Esophagus squamous epithelium (tissue), 5 donors: ENCODE results near the gene UBE2D2. TPM values are rescaled to one million over a fixed set of nuclear protein-coding genes. Genes with fewer than 3 reads are reported as not detected.
"Not testable (repeated sequence)": the region's sequence is repeated elsewhere in the genome, so short reads cannot be mapped to it uniquely, and the experiment has no call there.

ENCODE experiments used
- DNase-seq: peaks from one replicate; lab custom pipeline; 2025; lab: John Stamatoyannopoulos, UW
- H3K27ac ChIP-seq, 4 donors: fragments of 200-600 bp; sonication (generic); one replicate each; pipeline ENCODE4 v1.5.1; 2016 to 2019; ENCODE audit warnings: mild to moderate bottlenecking in 1 of 4
- H3K27me3 ChIP-seq, 4 donors: fragments of 200-600 bp; sonication (generic); 1 replicate in 3 of 4; 2 replicates in 1 of 4; pipeline versions ENCODE4 v1.5.1 to v1.6.0; 2017 to 2021; ENCODE audit warnings: antibody characterized with exemption in 1 of 4
- H3K36me3 ChIP-seq, 3 donors: fragments of 200-600 bp; sonication (generic); one replicate each; pipeline ENCODE4 v1.5.1; 2016 to 2019
- H3K4me1 ChIP-seq, 3 donors: fragments of 200-600 bp; sonication (generic); one replicate each; pipeline ENCODE4 v1.5.1; 2017 to 2019
- H3K4me3 ChIP-seq, 4 donors: fragments of 200-600 bp; sonication (generic); 1 replicate in 3 of 4; 2 replicates in 1 of 4; pipeline ENCODE4 v1.5.1; 2016 to 2019; ENCODE audit warnings: mild to moderate bottlenecking in 2 of 4, moderate library complexity in 1 of 4
- H3K9me3 ChIP-seq, 3 donors: fragments of 200-600 bp; sonication (generic); one replicate each; pipeline ENCODE4 v1.5.1; 2016 to 2019
- POLR2A ChIP-seq, 4 donors: fragments of 450-650 bp; IDR thresholded peaks; one replicate each; pipeline ENCODE4 v1.6.1; 2017; ENCODE audit warnings: antibody characterized with exemption in 4 of 4, mild to moderate bottlenecking in 4 of 4, moderate library complexity in 3 of 4
- WGBS, 2 donors: methylation state at CpG; one replicate each; pipeline ENCODE4 v1.1.5; 2018; 5-methylcytosine and 5-hydroxymethylcytosine counted together
- intact Hi-C: fragments of 100-400 bp; cut with DNase I; formaldehyde crosslinking; loops from one replicate; pipeline ENCODE4 v1.15.0; 2022
- total RNA-seq, 4 donors: library from RNA; depleted of rRNA; stranded (reverse); fragments of >200 nt; gene quantifications; one replicate each; pipeline ENCODE4 v1.1.0, GENCODE V29; 2016
- TF ChIP-seq, protein P1 (sequence below), 6 experiments: fragments of 450-650 bp in 4 of 6; fragments of 200-600 bp in 2 of 6; sonication (generic) in 2 of 6; IDR thresholded peaks; one replicate each; pipeline ENCODE4 v1.5.1; 2016 to 2019; ENCODE audit warnings: antibody characterized with exemption in 6 of 6, mild to moderate bottlenecking in 4 of 6, moderate library complexity in 4 of 6
- donor health status: DM: yes; HTN: yes; CAD: no.

Gene UBE2D2
- total RNA-seq, 4 donors from 2014 or later, result 63.7 to 85.4 (median 81.1) TPM

DNA sequence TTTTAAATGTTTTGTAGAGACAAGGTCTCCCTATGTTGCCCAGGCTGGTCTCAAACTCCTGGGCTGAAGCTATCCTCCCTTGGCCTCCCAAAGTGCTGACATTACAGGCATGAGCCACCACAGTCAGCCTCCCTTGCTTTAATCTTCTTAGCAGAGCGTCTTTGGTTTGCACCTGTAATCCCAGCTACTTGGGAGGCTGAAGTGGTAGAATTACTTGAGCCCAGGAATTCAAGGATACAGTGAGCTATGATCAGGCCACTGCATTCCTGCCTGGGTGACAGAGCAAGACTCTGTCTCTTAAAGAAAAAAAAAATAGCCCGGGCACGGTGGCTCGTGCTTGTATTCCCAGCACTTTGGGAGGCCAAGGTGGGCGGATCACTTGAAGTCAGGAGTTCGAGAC, 27.8 kb downstream of the UBE2D2 start:
- Histone ChIP-seq H3K36me3 (peaks cover 0 to 40% (median 0%) of the 10 kb centered on the region in 3 donors), H3K4me1 (peaks cover 0 to 43% (median 5%) of the 10 kb centered on the region in 3 donors), H3K4me3 (no peak overlapping the region), H3K27me3 (no peaks in the 10 kb centered on the region), H3K9me3 (no peaks in the 10 kb centered on the region), H3K27ac (no peak overlapping the region)
- intact Hi-C loops, result no loop called here
- 96 to 97% methylated on average over 6 of the region's 6 CpGs for WGBS, 2 donors
- TF ChIP-seq, protein P1, sequence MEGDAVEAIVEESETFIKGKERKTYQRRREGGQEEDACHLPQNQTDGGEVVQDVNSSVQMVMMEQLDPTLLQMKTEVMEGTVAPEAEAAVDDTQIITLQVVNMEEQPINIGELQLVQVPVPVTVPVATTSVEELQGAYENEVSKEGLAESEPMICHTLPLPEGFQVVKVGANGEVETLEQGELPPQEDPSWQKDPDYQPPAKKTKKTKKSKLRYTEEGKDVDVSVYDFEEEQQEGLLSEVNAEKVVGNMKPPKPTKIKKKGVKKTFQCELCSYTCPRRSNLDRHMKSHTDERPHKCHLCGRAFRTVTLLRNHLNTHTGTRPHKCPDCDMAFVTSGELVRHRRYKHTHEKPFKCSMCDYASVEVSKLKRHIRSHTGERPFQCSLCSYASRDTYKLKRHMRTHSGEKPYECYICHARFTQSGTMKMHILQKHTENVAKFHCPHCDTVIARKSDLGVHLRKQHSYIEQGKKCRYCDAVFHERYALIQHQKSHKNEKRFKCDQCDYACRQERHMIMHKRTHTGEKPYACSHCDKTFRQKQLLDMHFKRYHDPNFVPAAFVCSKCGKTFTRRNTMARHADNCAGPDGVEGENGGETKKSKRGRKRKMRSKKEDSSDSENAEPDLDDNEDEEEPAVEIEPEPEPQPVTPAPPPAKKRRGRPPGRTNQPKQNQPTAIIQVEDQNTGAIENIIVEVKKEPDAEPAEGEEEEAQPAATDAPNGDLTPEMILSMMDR (IDR thresholded peaks at IDR 0.05), result no peak
- no peak for TF ChIP-seq POLR2A (IDR thresholded peaks at IDR 0.05)
- DNase-seq, result no peak

DNA sequence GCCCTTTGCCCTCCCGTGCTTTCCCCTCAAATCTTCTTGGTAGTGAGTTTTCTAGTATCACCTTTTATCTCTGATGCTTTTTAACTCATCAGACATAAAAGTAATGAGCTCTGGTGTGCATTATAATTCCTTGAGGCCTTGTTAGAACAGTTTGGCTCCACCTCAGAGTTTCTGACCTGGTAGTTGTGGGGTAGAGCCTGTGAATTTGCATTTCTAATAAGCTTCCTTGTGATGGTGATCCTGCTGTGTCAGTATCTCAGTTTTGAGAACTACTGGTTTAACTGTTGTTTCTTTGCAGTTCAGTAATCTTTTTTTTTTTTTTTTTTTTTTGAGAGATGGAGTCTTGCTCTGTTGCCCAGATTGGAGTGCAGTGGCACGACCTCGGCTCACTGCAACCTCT, 31.1 kb downstream of the UBE2D2 start:
- Histone ChIP-seq H3K27ac (no peak overlapping the region), H3K36me3 (peaks cover 0 to 21% (median 0%) of the 10 kb centered on the region in 3 donors), H3K4me1 (peaks cover 0 to 42% (median 10%) of the 10 kb centered on the region in 3 donors), H3K9me3 (no peaks in the 10 kb centered on the region), H3K27me3 (no peaks in the 10 kb centered on the region), H3K4me3 (no peak overlapping the region)
- intact Hi-C loops, result no loop called here
- 80 to 87% methylated on average over 2 to 3 of the region's 3 CpGs for WGBS, 2 donors
- DNase-seq, result no peak
- TF ChIP-seq POLR2A (IDR thresholded peaks at IDR 0.05), result no peak
- TF ChIP-seq, protein P1 (IDR thresholded peaks at IDR 0.05), result no peak

DNA sequence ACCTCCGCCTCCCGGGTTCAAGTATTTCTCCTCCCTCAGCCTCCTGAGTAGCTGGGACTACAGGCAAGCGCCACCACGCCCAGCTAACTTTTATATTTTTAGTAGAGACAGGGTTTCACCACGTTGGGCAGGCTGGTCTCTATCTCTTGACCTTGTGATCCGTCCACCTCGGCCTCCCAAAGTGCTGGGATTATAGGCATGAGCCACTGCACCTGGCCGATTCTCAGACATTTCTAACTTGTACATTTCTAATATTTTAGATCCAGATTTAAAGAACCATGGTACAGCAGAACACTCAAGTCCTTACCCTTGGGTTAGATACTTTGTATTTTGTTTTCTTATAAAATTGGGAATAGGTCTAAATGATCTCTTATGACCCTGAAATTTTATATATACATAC, 31.9 kb downstream of the UBE2D2 start:
- H3K36me3 ChIP-seq, result peaks cover 0 to 16% (median 0%) of the 10 kb centered on the region in 3 donors
- H3K4me1 ChIP-seq, result peaks cover 0 to 42% (median 10%) of the 10 kb centered on the region in 3 donors
- H3K27me3 ChIP-seq, DNase-seq, H3K27ac ChIP-seq, intact Hi-C loops, H3K9me3 ChIP-seq, H3K4me3 ChIP-seq: not testable (repeated sequence)
- WGBS, 2 donors, result 81 to 83% methylated on average over 8 of the region's 8 CpGs

DNA sequence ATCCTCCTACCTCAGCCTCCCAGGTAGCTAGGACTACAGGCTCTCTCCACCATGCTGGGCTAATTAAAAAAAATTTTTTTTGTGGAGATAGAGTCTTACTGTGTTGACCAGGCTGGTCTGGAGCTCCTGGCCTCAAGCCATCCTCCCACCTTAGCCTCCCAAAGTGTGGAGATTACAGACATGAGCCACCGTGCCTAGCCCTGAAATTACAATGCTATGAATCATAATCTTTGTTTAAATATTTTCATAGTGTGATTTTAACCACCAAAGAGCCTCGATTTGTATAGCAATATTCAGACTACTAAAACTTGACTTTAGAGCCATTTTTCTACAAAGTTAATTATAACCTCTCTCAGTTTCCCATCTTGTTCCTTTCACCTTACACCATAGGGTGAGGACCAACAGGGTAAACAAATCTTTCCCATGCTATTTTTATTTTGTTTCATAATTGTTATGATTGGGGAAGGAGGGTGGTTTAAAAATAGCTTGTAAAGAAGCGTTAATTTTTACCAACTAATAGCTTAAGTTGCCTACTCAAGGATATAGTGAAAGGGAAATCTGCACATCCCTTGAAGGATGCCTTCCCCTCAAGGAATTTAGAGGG, 32.7 kb downstream of the UBE2D2 start:
- Histone ChIP-seq H3K9me3 (no peaks in the 10 kb centered on the region), H3K36me3 (peaks cover 0 to 12% (median 0%) of the 10 kb centered on the region in 3 donors), H3K27me3 (no peaks in the 10 kb centered on the region), H3K27ac (peak overlapping the region in 1 of 4 donors; percentile 32), H3K4me3 (no peak overlapping the region), H3K4me1 (peaks cover 0 to 37% (median 10%) of the 10 kb centered on the region in 3 donors)
- WGBS, 2 donors, result 17 to 28% methylated on average over 3 of the region's 3 CpGs
- intact Hi-C loops, result no loop called here
- no peak for DNase-seq
- no peak for TF ChIP-seq POLR2A (IDR thresholded peaks at IDR 0.05)
- TF ChIP-seq, protein P1 (IDR thresholded peaks at IDR 0.05), result no peak

DNA sequence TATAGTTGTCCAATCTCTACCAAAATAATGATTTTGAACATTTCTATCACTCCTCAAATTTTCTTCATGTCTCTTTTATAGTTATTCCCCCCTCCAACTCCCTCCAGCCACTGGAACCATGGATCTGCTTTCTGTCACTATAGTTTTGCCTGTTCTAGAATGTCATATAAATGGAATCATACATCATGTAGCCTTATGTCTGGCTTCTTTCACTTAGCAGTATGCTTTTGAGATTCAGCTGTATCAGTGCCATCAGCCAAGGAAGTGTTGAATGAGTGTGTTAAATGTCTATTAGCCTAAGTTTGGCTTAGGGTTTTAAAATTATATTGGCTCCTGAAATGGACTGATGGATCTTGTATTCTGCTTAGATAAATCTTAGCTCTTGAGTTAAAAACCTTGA, 36.0 kb downstream of the UBE2D2 start:
- intact Hi-C loops, result no loop called here
- TF ChIP-seq, protein P1 (IDR thresholded peaks at IDR 0.05), result no peak
- TF ChIP-seq POLR2A (IDR thresholded peaks at IDR 0.05), result no peak
- Histone ChIP-seq H3K4me3 (no peak overlapping the region), H3K27me3 (no peaks in the 10 kb centered on the region), H3K27ac (no peak overlapping the region), H3K9me3 (no peaks in the 10 kb centered on the region), H3K4me1 (peaks cover 0 to 27% (median 10%) of the 10 kb centered on the region in 3 donors), H3K36me3 (peaks cover 0 to 24% (median 11%) of the 10 kb centered on the region in 3 donors)
- DNase-seq, result no peak

DNA sequence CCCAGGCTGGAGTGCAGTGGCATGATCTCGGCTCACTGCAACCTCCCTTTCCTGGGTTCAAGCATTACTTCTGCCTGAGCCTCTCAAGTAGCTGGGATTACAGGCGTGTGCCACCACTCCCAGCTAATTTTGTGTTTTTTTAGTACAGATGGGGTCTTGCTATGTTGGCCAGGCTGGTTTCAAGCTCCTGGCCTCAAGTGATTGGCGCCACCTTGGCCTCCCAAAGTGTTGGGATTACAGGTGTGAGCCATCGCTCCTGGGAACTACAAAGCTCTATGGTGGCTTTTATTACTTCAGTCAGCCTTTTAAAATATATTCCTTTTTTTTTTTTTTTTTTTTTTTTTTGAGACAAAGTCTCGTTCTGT, 37.4 kb downstream of the UBE2D2 start:
- H3K4me3 ChIP-seq, intact Hi-C loops, H3K27ac ChIP-seq, H3K9me3 ChIP-seq, H3K27me3 ChIP-seq, DNase-seq: not testable (repeated sequence)
- H3K4me1 ChIP-seq, result peaks cover 0 to 21% (median 8%) of the 10 kb centered on the region in 3 donors
- WGBS, 2 donors, result 97% methylated on average over 4 of the region's 5 CpGs
- H3K36me3 ChIP-seq, result peaks cover 0 to 37% (median 14%) of the 10 kb centered on the region in 3 donors
